ENCODE measurements around the gene MYH7B.

Gene MYH7B

GRCh38 chr20:34945315-34946077, 10.2 kb upstream of the MYH7B start:
- no peak for DNase-seq

DNA sequence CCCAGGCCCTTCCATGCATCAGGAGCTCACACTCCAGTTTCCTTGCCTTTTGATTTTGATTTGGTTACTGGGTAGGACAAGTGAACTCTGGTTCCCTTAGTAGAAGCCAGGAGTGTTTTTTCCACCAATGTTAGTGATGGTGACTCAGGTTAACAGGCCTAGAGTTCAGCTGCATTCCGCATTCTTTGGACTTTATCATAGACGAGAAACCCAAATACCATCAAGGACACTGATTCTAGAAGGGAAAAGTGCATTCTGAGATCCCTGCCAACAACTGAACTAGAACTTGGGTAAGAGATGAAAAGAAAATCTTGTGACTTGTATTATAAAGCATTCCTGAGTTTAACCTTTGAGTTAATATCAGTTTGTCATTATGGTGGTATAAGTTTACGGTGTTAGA, 9.0 kb upstream of the MYH7B start:
- no peak for DNase-seq

DNA sequence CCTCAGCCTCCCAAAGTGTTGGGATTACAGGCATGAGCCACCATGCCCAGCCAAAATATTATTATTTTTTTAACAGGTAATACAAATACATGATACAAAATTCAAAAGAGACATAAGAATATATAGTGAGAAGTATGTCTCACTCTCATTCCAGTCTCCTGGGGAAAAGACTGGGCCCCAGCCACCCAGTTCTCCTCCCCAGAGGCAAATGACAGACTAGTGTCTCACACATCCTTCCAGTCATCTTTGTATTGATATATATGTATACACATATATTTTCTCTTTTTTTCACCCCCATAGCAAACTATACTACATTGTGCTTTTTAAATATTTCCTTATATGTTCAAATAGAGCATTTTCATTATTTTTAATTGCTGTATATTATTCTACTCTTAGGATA, 8.3 kb upstream of the MYH7B start:
- DNase-seq: no peak

- no peak for DNase-seq
These were observed 7.6 kb upstream of the MYH7B start for GRCh38 chr20:34948030-34948429.

GRCh38 chr20:34949120-34949519, 6.5 kb upstream of the MYH7B start:
- DNase-seq: no peak

GRCh38 chr20:34951252-34951651, 4.4 kb upstream of the MYH7B start:
- no peak for DNase-seq

DNA sequence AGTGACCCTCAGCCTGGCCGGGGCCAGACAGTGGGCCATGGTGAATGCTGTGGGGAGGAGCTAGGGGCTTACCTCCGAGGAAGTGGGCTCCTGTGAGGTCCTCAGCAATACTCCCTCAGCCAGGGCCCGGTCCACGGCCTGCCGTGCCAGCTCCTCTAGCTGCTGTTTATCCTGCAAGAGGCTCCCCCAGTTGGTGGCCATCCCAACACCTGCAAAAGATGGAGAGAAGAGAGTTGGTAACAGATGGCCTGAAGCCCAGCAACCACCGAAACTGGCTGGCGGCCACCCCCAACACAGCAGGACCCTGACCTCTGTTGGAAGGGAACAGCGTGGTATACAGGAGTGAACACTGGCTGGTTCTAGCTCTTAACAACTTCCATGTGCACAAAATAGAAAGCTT, 4.0 kb upstream of the MYH7B start:
- no peak for DNase-seq

DNA sequence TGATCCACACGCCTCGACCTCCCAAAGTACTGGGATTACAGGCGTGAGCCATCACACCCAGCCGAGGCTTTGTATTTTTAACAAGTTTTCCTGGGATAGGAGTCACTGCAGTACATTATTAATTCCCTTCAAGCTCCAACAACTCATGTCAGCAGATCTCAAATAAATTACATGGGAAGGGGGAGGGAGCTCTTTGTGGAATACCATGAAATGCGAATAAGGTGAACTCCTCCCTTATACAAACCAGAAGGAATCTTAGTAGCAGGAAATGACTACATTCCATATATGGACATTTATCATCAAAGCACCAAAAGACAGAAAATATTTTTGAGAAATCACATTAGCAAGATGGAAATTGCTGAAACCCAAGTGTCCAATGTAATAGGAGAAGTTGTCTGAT, 3.0 kb upstream of the MYH7B start:
- no peak for DNase-seq

DNA sequence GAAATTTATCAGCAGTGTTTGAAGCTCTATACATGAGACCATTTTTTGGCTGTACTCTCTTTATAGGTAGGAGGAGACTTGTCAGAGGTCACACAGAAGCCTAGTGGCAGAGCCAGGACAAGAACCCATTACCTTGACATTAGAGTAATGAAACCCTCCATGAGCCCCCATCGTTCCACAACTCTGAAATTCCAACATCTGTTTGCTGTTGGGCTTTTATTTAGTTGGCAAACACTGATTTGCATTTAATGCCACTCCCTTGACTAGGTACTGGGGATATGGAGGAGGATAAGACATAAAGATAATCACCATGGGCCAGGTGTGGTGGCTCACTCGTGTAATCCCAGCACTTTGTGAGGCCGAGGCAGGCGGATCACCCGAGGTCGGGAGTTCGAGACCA, 1.7 kb upstream of the MYH7B start:
- DNase-seq: no peak

- DNase-seq: no peak
These were observed 801 bp upstream of the MYH7B start for GRCh38 chr20:34954904-34955230.

DNA sequence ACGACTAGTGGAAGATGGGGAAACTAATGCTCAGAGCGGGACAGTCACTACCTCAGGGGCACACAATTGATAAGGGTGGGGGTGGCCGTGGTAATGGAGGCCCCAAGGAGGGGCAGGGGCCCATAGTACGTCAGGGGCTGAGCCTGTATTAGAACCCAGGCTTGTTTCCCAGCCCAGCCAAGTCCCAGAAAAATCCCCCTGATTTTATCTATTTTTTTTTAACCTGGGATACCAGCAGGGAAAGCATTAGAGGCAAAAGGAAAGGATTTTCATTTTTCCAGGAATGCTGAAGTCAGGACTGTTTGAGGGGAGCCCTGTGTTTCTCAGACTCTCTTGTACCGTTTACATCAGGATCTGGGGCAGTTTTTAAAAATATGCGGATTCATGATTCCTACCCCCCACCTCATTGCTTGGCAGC, 382 bp downstream of the MYH7B start:
- DNase-seq: no peak

DNA sequence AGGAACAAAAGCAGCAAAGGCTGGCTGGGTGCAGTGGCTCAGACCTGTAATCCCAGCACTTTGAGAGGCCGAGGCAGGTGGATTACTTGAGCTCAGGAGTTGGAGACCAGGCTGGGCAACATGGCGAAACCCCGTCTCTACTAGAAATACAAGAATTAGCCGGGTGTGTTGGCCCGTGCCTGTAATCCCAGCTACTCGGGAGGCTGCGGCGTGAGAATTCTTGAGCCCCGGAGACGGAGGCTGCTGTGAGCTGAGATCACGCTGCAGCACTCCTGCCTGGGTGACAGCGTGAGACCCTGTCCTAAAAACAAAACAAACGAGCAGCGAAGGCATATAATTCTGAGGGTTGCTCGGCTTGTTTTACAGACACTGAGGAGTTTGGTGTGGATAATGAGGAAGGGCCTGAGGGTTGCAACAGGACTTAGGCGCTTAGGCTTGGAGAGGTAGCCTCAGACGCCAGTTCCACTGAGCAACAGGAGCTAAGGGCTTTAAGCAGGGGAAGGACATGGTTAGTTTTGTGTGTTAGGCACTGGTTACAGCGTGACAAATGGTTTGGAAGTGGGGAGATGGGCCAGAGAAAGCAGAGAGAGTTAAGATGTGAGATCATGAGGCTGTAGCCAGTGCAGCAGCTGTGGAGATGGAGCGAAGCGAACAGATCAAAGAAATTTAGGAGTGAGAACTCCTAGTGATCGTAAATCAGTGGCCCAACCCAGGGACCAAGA, 1.2 kb downstream of the MYH7B start:
- no peak for DNase-seq

DNA sequence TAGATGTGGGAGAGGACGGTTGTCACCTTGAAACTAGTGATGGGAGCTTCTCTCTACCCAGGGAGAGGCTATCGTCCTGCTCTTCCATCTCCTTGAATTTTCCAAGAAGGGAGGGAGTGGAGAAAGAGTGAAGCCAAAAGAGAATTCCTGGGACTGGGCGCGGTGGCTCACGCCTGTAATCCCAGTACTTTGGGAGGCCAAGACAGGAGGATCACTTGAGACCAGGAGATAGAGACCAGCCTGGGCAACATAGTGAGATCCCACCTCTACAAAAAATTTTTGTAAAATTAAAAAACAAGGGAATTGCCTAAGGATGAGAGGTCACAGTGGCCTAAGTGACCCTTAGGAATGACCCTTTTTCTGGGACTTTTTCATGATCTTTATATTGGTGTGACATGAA, 8.8 kb downstream of the MYH7B start:
- no peak for DNase-seq

GRCh38 chr20:34965051-34965450, 9.4 kb downstream of the MYH7B start:
- DNase-seq: no peak

GRCh38 chr20:34967421-34967820, 11.8 kb downstream of the MYH7B start:
- no peak for DNase-seq

DNA sequence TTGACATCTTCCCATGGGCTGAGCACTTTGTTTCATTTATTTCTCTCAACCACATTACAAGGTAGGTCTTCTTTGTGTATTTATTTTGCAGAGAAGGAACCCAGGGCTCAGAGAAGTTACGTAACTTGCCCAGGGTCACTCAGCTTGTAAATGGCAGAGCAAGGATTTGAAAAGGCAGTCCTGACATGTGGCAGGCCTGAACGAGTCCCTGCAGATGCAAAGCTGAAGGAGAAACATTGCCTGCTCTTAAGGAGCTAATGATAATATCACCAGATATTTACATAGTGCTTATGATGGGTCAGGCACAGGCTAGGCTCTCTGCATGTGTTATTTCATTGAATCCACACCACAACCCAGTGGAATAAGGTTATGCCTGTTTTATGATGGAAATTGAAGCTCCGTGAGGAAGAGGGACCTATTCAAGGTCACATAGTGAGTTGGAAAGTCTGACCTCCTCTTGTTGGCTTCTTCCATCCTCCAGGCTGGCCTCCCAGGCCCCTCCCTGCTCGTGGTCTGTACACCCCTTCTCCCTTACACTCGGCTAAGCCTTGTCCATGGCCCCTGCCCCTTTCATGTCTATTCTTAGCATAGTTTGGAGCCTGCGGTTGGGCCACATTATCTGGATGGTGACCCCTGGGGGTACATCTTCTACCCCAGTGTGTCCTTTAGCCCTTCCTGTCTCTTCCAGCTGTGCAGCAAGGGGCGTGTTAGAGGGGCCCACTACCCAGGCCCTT, 12.5 kb downstream of the MYH7B start:
- DNase-seq: no peak

DNA sequence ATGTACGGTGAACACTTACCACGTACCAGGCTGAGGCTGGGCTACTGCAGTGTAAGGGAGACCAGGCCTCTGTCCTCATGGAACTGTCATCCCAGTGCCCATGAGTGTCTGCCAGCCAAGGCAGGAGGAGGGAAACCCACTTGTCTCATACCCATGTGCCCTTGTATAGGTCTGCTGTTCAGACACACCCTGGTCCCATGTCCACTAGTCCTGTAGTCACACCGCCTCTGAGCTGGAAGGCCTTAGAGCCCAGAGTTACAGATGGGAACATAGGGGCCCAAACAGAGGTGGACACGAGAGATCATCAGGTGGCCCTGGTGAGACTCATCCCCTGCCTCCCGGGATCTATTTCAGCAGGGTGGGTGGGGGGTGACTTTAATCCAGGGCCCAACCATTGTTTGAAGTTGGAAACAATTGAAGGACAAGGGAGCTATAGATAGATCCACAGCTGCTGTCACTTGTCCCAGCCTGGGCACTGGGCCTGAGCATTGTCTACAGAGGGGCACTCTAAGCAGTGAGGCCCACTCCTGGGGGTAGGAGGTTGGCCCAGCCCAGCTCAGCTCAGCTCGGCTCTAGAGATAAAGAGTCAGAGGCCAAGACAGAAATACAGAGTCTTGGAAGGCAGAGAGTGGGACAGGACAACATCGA, 14.6 kb downstream of the MYH7B start:
- no peak for DNase-seq

DNA sequence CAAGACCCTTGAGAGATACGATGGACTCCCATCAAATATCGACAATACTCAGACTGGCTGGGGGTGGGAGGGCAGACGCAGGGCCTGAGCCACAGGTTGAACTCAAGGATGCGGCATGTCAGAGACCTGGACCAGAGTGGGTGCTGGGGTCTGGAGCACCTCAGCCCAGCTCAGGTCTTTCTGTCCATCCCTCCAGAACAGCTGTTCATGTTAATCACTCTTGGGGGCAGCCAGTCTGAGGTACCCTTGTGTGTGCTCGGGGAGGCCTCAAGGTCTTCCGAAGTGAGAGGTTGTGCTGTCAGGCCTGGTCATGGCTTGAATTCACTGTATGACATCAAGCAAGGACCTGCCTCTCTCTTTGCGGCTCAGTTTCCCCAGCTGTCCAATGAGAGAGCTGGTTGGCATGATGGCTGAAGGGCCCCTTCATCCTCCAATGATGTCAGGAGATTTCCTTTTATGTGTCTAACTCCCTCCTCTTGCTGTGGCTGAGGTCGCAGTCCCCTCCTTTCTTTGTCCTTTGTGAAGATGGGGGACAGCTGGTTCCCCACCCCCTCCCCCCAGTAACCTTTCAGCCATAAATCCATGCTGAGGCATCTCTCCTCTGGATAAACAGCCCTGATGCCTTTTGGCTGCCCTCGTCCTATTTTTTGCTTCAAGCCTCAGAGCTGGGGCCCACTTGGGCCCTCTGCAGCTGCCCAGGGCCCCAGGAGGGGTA, 15.3 kb downstream of the MYH7B start:
- no peak for DNase-seq

- no peak for DNase-seq
These were observed 16.0 kb downstream of the MYH7B start for GRCh38 chr20:34971561-34972235.

DNA sequence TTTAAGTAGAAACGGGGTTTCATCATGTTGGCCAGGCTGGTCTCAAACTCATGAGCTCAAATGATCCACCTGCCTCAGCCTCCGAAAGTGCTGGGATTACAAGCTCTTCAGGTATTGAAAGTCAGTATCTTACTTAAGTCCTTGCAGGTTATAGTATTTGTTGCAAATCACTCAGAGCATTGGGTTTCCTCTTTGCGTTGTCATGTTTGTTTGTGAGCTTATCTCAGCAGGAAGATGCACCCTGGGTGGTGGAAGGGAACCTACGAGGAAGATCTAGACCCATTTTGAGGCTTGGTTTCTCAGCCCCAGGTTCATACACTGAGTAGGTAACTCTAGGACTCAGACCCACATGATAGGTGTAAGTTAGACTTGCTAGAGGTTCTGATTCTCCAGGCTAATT, 18.6 kb downstream of the MYH7B start:
- DNase-seq: no peak

GRCh38 chr20:34976286-34976685, 20.6 kb downstream of the MYH7B start:
- DNase-seq: no peak

DNA sequence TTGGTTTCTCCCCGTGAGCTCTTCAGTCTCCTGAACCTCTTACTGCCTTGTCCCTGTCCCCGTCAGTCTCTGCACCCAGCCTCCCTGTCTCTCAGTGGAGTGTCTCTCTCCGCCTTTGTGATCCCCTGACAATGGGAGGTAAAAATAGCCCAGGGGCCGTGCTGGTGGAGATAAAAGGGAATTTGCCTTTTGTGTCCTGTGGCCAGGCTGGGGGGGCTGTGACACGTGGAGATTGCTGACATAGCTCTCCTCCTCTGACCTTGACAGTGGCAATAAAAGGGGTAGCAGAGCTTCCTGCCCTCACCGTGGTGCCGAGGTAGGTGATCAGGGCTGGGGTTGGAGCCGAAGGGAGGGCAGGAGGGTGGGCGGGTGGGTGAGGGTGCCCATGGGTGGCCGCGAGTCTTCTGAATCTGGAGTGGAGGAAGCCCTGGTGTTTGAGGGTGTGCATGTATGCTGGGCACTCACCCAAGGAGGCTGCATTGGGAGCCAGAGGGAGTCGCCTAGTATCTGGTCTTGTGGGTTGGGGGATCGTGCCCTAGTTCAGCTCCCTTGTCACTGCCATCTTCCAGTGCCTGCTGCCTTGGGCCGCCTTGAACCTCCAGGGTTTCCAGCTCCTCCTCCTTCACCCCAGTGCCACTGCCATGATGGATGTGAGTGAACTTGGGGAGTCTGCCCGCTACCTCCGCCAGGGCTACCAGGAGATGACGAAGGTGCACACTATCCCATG, 21.9 kb downstream of the MYH7B start:
- DNase-seq: no peak
